ENCODE data around the gene NCOA7. TPM values are rescaled to one million over a fixed set of nuclear protein-coding genes. Genes with fewer than 3 reads are reported as not detected.

The NCOA7 gene
- total RNA-seq, 1 experiment from 2014 or later: 9.4 TPM

DNA sequence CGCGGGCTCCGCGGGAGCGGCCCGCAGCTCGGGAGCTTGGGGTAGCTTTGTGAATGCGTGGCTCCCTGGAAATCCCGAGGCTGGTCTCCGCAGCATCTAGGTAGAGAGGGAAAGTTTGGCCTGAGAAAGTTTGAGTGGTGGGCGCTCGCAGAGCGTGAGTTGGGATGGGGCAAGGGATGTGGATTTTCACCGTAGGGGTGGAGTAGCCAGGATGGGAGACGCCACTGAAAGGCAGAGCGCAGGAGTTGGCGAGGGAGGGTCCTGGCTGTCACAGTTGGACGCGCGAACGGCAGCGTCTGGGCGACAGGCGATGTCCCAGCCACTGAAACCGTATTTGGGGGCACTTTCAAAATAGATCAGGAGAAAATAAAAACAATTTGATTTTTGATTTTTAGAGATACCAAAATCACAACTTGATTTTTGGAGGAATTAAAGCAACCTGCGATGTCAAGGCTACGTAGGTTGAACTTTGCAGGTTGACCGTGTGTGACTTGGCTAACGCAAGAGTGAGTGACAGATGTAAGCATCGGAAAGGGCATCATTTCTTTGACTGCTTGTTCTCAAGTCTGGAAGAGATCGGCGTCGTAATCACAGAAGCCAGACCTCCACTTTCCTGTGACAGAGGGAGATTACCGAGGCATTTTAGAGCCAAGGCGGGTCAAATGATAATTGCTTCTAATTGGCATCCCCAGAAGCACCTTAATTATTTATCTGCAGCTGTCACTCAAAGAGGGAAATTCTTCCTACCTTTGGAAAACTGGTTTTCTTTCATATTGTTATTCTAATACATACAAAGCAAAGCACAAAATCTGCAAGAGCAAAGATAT lies 40.7 kb upstream of the NCOA7 start:
- TF ChIP-seq, protein P1, sequence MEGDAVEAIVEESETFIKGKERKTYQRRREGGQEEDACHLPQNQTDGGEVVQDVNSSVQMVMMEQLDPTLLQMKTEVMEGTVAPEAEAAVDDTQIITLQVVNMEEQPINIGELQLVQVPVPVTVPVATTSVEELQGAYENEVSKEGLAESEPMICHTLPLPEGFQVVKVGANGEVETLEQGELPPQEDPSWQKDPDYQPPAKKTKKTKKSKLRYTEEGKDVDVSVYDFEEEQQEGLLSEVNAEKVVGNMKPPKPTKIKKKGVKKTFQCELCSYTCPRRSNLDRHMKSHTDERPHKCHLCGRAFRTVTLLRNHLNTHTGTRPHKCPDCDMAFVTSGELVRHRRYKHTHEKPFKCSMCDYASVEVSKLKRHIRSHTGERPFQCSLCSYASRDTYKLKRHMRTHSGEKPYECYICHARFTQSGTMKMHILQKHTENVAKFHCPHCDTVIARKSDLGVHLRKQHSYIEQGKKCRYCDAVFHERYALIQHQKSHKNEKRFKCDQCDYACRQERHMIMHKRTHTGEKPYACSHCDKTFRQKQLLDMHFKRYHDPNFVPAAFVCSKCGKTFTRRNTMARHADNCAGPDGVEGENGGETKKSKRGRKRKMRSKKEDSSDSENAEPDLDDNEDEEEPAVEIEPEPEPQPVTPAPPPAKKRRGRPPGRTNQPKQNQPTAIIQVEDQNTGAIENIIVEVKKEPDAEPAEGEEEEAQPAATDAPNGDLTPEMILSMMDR (conservative IDR thresholded peaks at IDR 0.05): no peak
- no peak overlapping the region for H3K18ac ChIP-seq (ENCODE audit: insufficient read length, low read depth, low read length)
- H2BK12ac ChIP-seq (ENCODE audit: insufficient read length, low read depth, low read length): no peak overlapping the region
- no peak overlapping the region for H3T11ph ChIP-seq (ENCODE audit: low read length)
- no peak overlapping the region for H4K5ac ChIP-seq (ENCODE audit: insufficient read length, low read depth, low read length)
- no peak overlapping the region for H2AK5ac ChIP-seq (ENCODE audit: insufficient read length, low read length)
- H2BK5ac ChIP-seq (ENCODE audit: insufficient read length, low read length): no peak overlapping the region
- H3K4me2 ChIP-seq (ENCODE audit: insufficient read depth, insufficient read length, low read length): peak overlapping the region; percentile 98
- H2BK120ac ChIP-seq (ENCODE audit: low read depth, low read length, poor library complexity, severe bottlenecking): no peak overlapping the region
- no peak overlapping the region for H3K14ac ChIP-seq (ENCODE audit: insufficient read depth, low read length)
- Mint-ChIP-seq H3K4me1 (peaks cover 70% of the 10 kb centered on the region in 2 experiments), H3K36me3 (ENCODE audit: insufficient read depth in 1 of 3, low read depth in 3 of 3) (peaks cover 0 to 3% (median 3%) of the 10 kb centered on the region in 3 experiments; a peak in 3 of 7 replicates), H3K27ac (peak overlapping the region in 2 of 3 experiments; percentile 67 to 94; a peak in 4 of 7 replicates), H3K27me3 (ENCODE audit: low read depth) (peaks cover 30% of the 10 kb centered on the region), H3K9me3 (no peaks in the 10 kb centered on the region; a peak in 1 of 5 replicates), H3K4me3 (peak overlapping the region; percentile 84 to 98)
- no CpG with 5 or more reads among the region's 35 CpGs for WGBS (ENCODE audit: extremely low coverage, insufficient read length, low lambda C conversion rate)
- no peak overlapping the region for H4K91ac ChIP-seq (ENCODE audit: insufficient read length, low read depth, low read length)
- peaks cover 10% of the 10 kb centered on the region; the same call in 1 of the 2 replicates for H3K27me3 ChIP-seq (ENCODE audit: insufficient read depth, low read length)
- H3K4ac ChIP-seq (ENCODE audit: low read depth, low read length): no peak overlapping the region
- H3K79me2 ChIP-seq (ENCODE audit: insufficient read depth, low read length): peaks cover 2% of the 10 kb centered on the region; the same call in 1 of the 2 replicates
- no peak overlapping the region for H2BK15ac ChIP-seq (ENCODE audit: low read depth, low read length)
- H3K27ac ChIP-seq (ENCODE audit: insufficient read length, low read depth, low read length): no peak overlapping the region
- peaks cover 10% of the 10 kb centered on the region for H3K4me1 ChIP-seq (ENCODE audit: insufficient read depth, low read length)
- H3K9ac ChIP-seq (ENCODE audit: extremely low read depth, insufficient read length, low read length): peak overlapping the region; percentile 1
- no peak overlapping the region for H4K8ac ChIP-seq (replicated peaks; ENCODE audit: insufficient read length, low read depth, low read length)
- H3K79me1 ChIP-seq (ENCODE audit: insufficient read depth, low read depth, low read length, poor library complexity, severe bottlenecking): no peaks in the 10 kb centered on the region
- peaks cover 27% of the 10 kb centered on the region for H3K23me2 ChIP-seq (ENCODE audit: insufficient read length, low read depth, low read length, poor library complexity, severe bottlenecking)
- DNase-seq: no peak
- no peak overlapping the region for H2BK20ac ChIP-seq (ENCODE audit: low read depth, low read length, poor library complexity, severe bottlenecking)
- no peak overlapping the region for H3K23ac ChIP-seq (ENCODE audit: insufficient read length, low read depth, low read length)
- no peak overlapping the region for H3K56ac ChIP-seq (ENCODE audit: insufficient read length, low read depth, low read length)
- no peaks in the 10 kb centered on the region for H3K9me3 ChIP-seq (ENCODE audit: control insufficient read depth, low read depth, low read length)
- H4K20me1 ChIP-seq (ENCODE audit: control insufficient read depth, insufficient read depth, insufficient read length): no peaks in the 10 kb centered on the region
- no peak overlapping the region for H2AFZ ChIP-seq (ENCODE audit: low read length)
